HCT116 (cell line): ENCODE measurements around the gene ZXDC.

ENCODE experiments used
- CBX3 ChIP-seq: IDR thresholded peaks from 2 replicates; pipeline ENCODE4 v1.6.1; 2012; ENCODE audit warnings: low read depth
- CTCF ChIP-seq, 3 experiments: fragments of 200-600 bp in 1 of 3; sonication (generic) in 1 of 3; IDR thresholded peaks in 2 of 3; conservative IDR thresholded peaks in 1 of 3; 2 replicates each; pipeline ENCODE4 v1.5.1; 2012 to 2017; ENCODE audit warnings: low read depth in 2 of 3, low read length in 2 of 3, antibody characterized with exemption in 1 of 3, borderline replicate concordance in 1 of 3, control low read depth in 1 of 3, mild to moderate bottlenecking in 1 of 3, mixed read lengths in 1 of 3, mixed run types in 1 of 3, moderate library complexity in 1 of 3; ENCODE audit not compliant: insufficient read depth in 1 of 3
- EZH2 ChIP-seq: fragments of 200-600 bp; sonication (generic); IDR thresholded peaks from 2 replicates; pipeline ENCODE4 v1.6.1; 2017; ENCODE audit warnings: antibody characterized with exemption, mixed run types
- EZH2phosphoT487 ChIP-seq: fragments of 200-600 bp; IDR thresholded peaks from 2 replicates; pipeline ENCODE4 v1.6.1; 2018; ENCODE audit warnings: antibody characterized with exemption, borderline replicate concordance
- FOSL1 ChIP-seq: IDR thresholded peaks from 2 replicates; pipeline ENCODE4 v1.6.1; 2012; ENCODE audit warnings: low read depth
- JUND ChIP-seq: IDR thresholded peaks from 2 replicates; pipeline ENCODE4 v1.6.1; 2012
- MAX ChIP-seq: IDR thresholded peaks from 2 replicates; pipeline ENCODE4 v1.6.1; 2012
- POLR2A ChIP-seq: IDR thresholded peaks from 2 replicates; pipeline ENCODE4 v1.7.0; 2011; ENCODE audit warnings: borderline replicate concordance; ENCODE audit not compliant: insufficient read depth, insufficient read length; ENCODE audit errors: extremely low read depth
- POLR2AphosphoS5 ChIP-seq: IDR thresholded peaks from 2 replicates; pipeline ENCODE4 v1.6.1; 2011; ENCODE audit warnings: mild to moderate bottlenecking, low read depth, low read length, moderate library complexity
- RAD21 ChIP-seq: IDR thresholded peaks from 2 replicates; pipeline ENCODE4 v1.6.1; 2012; ENCODE audit warnings: low read depth, mild to moderate bottlenecking

DNA sequence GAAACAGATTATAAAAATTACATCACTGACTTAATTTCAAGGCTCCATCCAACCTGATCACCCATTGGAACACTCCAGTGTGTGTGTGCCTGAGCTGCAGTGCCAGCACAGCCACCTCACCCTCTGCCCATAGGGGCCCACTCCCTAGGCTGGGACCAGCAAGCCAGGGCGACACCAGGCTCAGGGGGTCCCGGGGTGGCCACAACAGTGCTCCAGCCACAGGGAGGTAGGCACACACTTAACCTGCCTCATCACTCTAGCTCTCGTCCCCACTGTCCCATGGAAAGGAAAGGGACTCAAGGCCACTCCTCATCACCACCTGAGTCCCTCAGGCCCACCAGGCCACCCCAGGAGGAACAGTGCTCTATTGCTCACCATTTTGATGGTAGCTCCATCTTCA lies 24.9 kb downstream of the ZXDC start:
- TF ChIP-seq POLR2A (no peak), CTCF (IDR thresholded peaks at IDR 0.05 in 2 of 3, conservative IDR thresholded peaks at IDR 0.05 in 1 of 3; ENCODE audit: borderline replicate concordance in 1 of 3, insufficient read depth in 1 of 3, low read depth in 2 of 3, low read length in 2 of 3) (no peak), FOSL1 (no peak), MAX (no peak), POLR2AphosphoS5 (no peak), RAD21 (no peak), CBX3 (no peak), JUND (no peak), EZH2 (no peak), EZH2phosphoT487 (no peak)
